ENCODE results near the gene VILL. TPM values are rescaled to one million over a fixed set of nuclear protein-coding genes. Genes with fewer than 3 reads are reported as not detected.

VILL gene
- total and polyA plus RNA-seq, 10 of the 15 experiments (the other 5 are each of a cell fraction or from before 2014, with no cell fraction given) = 0.15 to 5.4 (median 2.1) TPM; not detected in 1

DNA sequence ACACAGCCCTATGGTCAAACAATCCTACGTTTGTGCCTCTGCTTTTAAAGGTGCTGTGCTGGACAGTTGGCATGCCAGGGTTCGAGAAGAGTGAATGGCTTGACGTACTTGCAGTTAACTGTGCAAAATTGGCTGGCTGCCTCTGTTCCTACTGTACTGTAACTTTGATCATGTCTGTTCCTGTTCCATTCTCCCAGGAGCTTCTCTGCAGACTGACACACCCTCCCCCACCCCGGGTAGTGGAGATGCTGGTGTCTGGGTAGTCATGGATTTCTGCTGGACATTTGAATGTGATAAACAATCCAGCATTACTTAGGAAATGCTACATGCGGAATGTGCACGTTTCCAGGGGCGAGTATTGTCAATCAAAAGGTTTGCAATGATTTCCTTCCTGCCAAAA is 6.5 kb upstream of the VILL start (continued):
- TF ChIP-seq ZBTB11 (CRISPR knock-in tag; IDR thresholded peaks at IDR 0.05) (no peak), CREM (IDR thresholded peaks at IDR 0.05; ENCODE audit: low read depth) (no peak), YBX1 (IDR thresholded peaks at IDR 0.05) (no peak), JUNB (IDR thresholded peaks at IDR 0.05) (no peak), GABPA (IDR thresholded peaks at IDR 0.05; ENCODE audit: low read depth) (no peak), PRDM15 (CRISPR knock-in tag; IDR thresholded peaks at IDR 0.05) (no peak)
